Measurements from ENCODE around the gene ANAPC13. TPM values are rescaled to one million over a fixed set of nuclear protein-coding genes. Genes with fewer than 3 reads are reported as not detected.

The ANAPC13 gene
- total and polyA plus RNA-seq, 8 donors, result 63.5 to 103 (median 85.5) TPM

DNA sequence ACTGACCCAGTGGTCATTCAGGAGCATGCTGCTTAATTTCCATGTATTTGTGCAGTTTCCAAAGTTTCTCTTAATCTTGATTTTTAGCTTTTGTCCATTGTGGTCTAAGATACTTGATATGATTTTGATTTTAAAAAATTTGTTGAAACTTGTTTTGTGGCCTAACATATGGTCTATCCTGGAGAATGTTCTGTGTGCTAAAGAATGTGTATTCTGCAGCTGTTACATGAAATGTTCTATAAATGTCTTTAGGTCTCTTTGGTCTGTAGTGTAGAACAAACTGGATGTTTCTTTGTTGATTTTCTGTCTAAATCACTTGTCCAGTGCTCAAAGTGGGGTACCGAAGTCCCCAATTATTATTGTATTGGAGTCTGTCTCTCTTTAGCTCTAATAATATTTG, 17.5 kb upstream of the ANAPC13 start:
- no peak for DNase-seq
- TF ChIP-seq, protein P1, sequence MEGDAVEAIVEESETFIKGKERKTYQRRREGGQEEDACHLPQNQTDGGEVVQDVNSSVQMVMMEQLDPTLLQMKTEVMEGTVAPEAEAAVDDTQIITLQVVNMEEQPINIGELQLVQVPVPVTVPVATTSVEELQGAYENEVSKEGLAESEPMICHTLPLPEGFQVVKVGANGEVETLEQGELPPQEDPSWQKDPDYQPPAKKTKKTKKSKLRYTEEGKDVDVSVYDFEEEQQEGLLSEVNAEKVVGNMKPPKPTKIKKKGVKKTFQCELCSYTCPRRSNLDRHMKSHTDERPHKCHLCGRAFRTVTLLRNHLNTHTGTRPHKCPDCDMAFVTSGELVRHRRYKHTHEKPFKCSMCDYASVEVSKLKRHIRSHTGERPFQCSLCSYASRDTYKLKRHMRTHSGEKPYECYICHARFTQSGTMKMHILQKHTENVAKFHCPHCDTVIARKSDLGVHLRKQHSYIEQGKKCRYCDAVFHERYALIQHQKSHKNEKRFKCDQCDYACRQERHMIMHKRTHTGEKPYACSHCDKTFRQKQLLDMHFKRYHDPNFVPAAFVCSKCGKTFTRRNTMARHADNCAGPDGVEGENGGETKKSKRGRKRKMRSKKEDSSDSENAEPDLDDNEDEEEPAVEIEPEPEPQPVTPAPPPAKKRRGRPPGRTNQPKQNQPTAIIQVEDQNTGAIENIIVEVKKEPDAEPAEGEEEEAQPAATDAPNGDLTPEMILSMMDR (IDR thresholded peaks at IDR 0.05), result no peak
- Histone ChIP-seq H3K4me3 (no peak overlapping the region), H3K36me3 (no peaks in the 10 kb centered on the region), H3K9me3 (peaks cover 0 to 15% of the 10 kb centered on the region in 2 donors), H3K4me1 (no peaks in the 10 kb centered on the region), H3K27ac (no peak overlapping the region), H3K27me3 (no peaks in the 10 kb centered on the region)
- intact Hi-C loops (cut with DNase I), result no loop called here
- no peak for ATAC-seq

DNA sequence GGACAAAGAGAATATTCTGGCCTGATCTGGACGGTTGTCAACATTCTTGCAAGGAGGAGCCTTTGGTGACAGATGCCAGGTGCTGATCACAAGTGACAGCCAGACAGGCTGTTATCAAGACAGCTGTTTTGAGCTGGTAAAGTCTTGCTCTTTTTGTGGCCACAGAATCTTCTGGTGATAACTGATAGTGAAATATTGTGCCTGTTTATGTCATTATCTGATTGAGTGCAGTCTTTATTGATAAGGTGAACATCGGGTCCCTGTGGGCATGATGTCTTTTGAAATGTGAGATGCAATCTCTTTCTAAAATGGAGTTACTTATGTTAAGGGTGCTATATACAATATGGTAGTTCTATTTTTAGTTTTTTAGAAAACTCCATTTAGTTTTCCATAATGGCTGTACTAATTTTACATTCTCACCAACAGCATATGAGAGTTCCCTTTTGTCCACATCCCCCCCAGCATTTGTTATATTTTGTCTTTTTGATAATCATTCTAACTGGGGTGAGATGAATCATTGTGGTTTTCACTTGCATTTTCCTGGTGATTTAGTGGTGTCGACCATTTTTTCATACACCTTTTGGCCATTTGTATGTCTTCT, 10.8 kb upstream of the ANAPC13 start:
- TF ChIP-seq, protein P1 (IDR thresholded peaks at IDR 0.05), result no peak
- intact Hi-C loops (cut with DNase I), result no loop called here
- H3K27me3 ChIP-seq, result no peaks in the 10 kb centered on the region
- no peak overlapping the region for H3K27ac ChIP-seq
- ATAC-seq (no peak), DNase-seq (no peak)
- H3K4me1 ChIP-seq, result peaks cover 0 to 8% of the 10 kb centered on the region in 2 donors
- H3K36me3 ChIP-seq, result peaks cover 0 to 6% of the 10 kb centered on the region in 2 donors
- H3K4me3 ChIP-seq, result no peak overlapping the region
- no peaks in the 10 kb centered on the region for H3K9me3 ChIP-seq

DNA sequence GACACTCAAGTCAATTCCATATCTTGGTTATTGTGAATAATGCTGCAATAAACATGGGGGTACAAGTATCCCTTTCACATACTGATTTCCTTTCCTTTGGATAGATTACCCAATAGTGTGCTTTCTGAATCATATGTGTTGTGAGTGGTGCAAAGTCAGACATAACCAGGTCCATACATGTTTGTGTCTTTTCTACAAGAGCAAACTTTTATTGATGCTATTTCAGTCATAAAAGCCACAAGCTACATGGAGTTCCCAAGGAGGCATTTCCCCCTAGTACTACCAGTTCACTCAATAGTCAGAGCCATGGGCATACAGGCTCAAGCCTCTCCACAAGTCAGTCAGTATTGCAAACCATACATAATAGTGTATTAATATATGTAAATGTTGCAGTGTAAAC, 10.2 kb upstream of the ANAPC13 start:
- Histone ChIP-seq H3K9me3 (no peaks in the 10 kb centered on the region), H3K4me1 (peaks cover 0 to 8% of the 10 kb centered on the region in 2 donors), H3K27ac (no peak overlapping the region), H3K36me3 (peaks cover 0 to 6% of the 10 kb centered on the region in 2 donors), H3K27me3 (no peaks in the 10 kb centered on the region), H3K4me3 (no peak overlapping the region)
- TF ChIP-seq, protein P1 (IDR thresholded peaks at IDR 0.05), result no peak
- DNase-seq (no peak), ATAC-seq (no peak)
- intact Hi-C loops (cut with DNase I), result no loop called here

DNA sequence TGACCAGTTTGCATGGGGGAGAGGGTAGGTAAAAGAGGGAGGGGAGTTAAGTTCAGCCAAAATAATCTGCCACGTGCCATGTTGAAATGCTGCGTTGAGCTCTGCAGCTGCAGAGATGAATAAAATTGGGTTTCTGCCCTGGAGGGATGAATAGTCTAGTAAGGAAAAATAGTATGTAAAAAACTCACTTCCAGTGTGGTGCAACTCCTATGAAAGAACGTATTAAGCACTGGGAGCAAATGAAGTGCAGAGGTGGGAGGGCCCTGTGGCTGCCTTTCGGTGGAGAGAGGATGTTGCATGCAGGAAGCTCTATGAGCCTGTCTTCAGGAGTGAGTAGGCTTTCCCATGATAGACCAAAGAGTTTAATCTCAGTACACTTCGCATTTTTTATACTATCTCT, 8.7 kb upstream of the ANAPC13 start:
- Histone ChIP-seq H3K9me3 (no peaks in the 10 kb centered on the region), H3K27me3 (no peaks in the 10 kb centered on the region), H3K4me1 (peaks cover 0 to 10% of the 10 kb centered on the region in 2 donors), H3K4me3 (no peak overlapping the region), H3K36me3 (peaks cover 0 to 6% of the 10 kb centered on the region in 2 donors), H3K27ac (no peak overlapping the region)
- intact Hi-C loops (cut with DNase I), result no loop called here
- DNase-seq, result no peak
- no peak for ATAC-seq
- TF ChIP-seq, protein P1 (IDR thresholded peaks at IDR 0.05), result no peak

DNA sequence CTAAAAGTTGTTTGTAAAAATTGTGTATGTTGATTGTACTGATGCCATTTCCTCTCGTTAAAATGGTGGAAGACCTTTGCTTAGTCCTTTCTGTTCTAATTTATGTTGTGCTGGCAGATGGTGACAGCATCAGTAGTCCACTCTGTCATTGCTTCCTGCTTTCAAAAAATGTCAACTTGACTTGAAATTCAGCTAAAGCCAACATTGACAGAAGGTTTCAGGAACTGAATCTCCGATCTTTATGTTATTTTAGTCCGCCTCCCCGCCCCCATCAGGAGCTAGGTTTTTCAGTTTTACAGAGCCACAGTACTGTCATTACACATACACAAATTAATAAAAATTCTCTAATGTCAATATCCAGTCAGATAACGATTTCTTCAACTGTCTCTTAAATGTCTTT, 1.6 kb upstream of the ANAPC13 start:
- H3K27ac ChIP-seq, result peak overlapping the region; percentile 96
- no peaks in the 10 kb centered on the region for H3K9me3 ChIP-seq
- H3K4me1 ChIP-seq, result peaks cover 18 to 55% of the 10 kb centered on the region in 2 donors
- H3K4me3 ChIP-seq, result peak overlapping the region; percentile 65 to 87
- peaks cover 0 to 3% of the 10 kb centered on the region in 2 donors for H3K36me3 ChIP-seq
- ATAC-seq (no peak), DNase-seq (no peak)
- intact Hi-C loops (cut with DNase I), result no loop called here
- TF ChIP-seq, protein P1 (IDR thresholded peaks at IDR 0.05), result no peak
- no peaks in the 10 kb centered on the region for H3K27me3 ChIP-seq
